ENCODE data around the gene TACC3.

GRCh38 chr4:1752284-1753041, 31.1 kb downstream of the TACC3 start:
- no peak for TF ChIP-seq CTCF (IDR thresholded peaks at IDR 0.05)
- TF ChIP-seq POLR2A (IDR thresholded peaks at IDR 0.05): no peak

All from adrenal gland (tissue), 5 donors.